Neural progenitor cell (in vitro differentiated cells): ENCODE data around the gene ELMO1.

Source experiments
- CTCF ChIP-seq: fragments of 200-600 bp; sonication (generic); IDR thresholded peaks from 2 replicates; pipeline ENCODE4 v1.5.1; 2017; ENCODE audit warnings: antibody characterized with exemption, mild to moderate bottlenecking
- EZH2phosphoT487 ChIP-seq: fragments of 200-600 bp; sonication (generic); IDR thresholded peaks from 2 replicates; pipeline ENCODE4 v1.6.1; 2017; ENCODE audit warnings: antibody characterized with exemption

DNA sequence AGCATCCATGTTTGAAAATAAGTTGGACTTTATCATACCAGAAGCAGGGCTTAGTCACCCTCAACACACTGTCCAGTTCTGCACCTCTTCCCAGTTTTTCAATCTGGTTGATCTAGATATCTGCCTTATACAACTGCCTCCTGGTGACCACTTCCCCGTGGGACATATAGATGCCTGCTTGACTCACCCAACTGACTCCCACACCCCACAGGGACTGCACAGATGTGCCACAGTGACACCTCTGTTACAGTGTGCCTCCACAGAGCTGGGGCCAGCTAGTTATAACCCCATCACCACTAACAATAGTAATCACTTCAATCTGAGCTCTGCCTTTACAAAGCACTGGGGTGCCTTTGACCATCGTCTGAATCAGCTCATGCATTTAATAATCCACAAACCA lies 641.8 kb downstream of the ELMO1 start:
- TF ChIP-seq CTCF: no peak
- TF ChIP-seq EZH2phosphoT487: no peak
